GM11168 (cell line): ENCODE results near the gene PIK3C2G.

ENCODE experiments used
- in situ Hi-C: fragments of 300-500 bp; cut with MboI; formaldehyde crosslinking; loops from one replicate; pipeline ENCODE4 v1.12.0; 2022; ENCODE audit warnings: low sequenced_read_pairs; ENCODE audit not compliant: unreplicated experiment

The PIK3C2G gene

GRCh38 chr12:18267427-18268099 lies 6.2 kb downstream of the PIK3C2G start:
- in situ Hi-C loops, result no loop called here

- in situ Hi-C loops, result no loop called here
Measured at GRCh38 chr12:18270958-18271460, 9.7 kb downstream of the PIK3C2G start.

GRCh38 chr12:18275981-18276380 lies 14.7 kb downstream of the PIK3C2G start:
- in situ Hi-C loops, result no loop called here

GRCh38 chr12:18277196-18277595 lies 15.9 kb downstream of the PIK3C2G start:
- in situ Hi-C loops, result no loop called here

- in situ Hi-C loops, result no loop called here
Measured at GRCh38 chr12:18280728-18281127, 19.4 kb downstream of the PIK3C2G start.

GRCh38 chr12:18281941-18282340 lies 20.6 kb downstream of the PIK3C2G start:
- in situ Hi-C loops, result no loop called here

- in situ Hi-C loops, result no loop called here
Measured at GRCh38 chr12:18283831-18284230, 22.5 kb downstream of the PIK3C2G start.

- in situ Hi-C loops, result no loop called here
Measured at GRCh38 chr12:18284386-18284785, 23.1 kb downstream of the PIK3C2G start.

GRCh38 chr12:18285161-18285560 lies 23.8 kb downstream of the PIK3C2G start:
- in situ Hi-C loops, result no loop called here

- in situ Hi-C loops, result no loop called here
Measured at GRCh38 chr12:18290386-18290785, 29.1 kb downstream of the PIK3C2G start.

- in situ Hi-C loops, result no loop called here
Measured at GRCh38 chr12:18294889-18295288, 33.6 kb downstream of the PIK3C2G start.

GRCh38 chr12:18296201-18296908 lies 35.0 kb downstream of the PIK3C2G start:
- in situ Hi-C loops, result no loop called here

- in situ Hi-C loops, result no loop called here
Measured at GRCh38 chr12:18296909-18297280, 35.6 kb downstream of the PIK3C2G start.

- in situ Hi-C loops, result no loop called here
Measured at GRCh38 chr12:18297902-18298301, 36.6 kb downstream of the PIK3C2G start.

GRCh38 chr12:18302809-18303430 lies 41.6 kb downstream of the PIK3C2G start:
- in situ Hi-C loops, result no loop called here

- in situ Hi-C loops, result no loop called here
Measured at GRCh38 chr12:18304609-18305008, 43.3 kb downstream of the PIK3C2G start.

GRCh38 chr12:18306311-18306710 lies 45.0 kb downstream of the PIK3C2G start:
- in situ Hi-C loops, result no loop called here

- in situ Hi-C loops, result no loop called here
Measured at GRCh38 chr12:18313306-18313705, 52.0 kb downstream of the PIK3C2G start.

GRCh38 chr12:18320036-18320617 lies 58.8 kb downstream of the PIK3C2G start:
- in situ Hi-C loops, result no loop called here

GRCh38 chr12:18320976-18321375 lies 59.7 kb downstream of the PIK3C2G start:
- in situ Hi-C loops, result no loop called here

- in situ Hi-C loops, result no loop called here
Measured at GRCh38 chr12:18323159-18323558, 61.8 kb downstream of the PIK3C2G start.
